HCT116 (cell line): Measurements from ENCODE around the gene MSI2. TPM values are rescaled to one million over a fixed set of nuclear protein-coding genes. Genes with fewer than 3 reads are reported as not detected.

Source experiments
- ATAC-seq: fragments of 200-7000 bp; cut with Tn5 transposase; 2 replicates; pipeline ENCODE4 v1.9.1; 2020; ENCODE audit warnings: mild to moderate bottlenecking, moderate library complexity
- BruUV-seq: library from RNA; stranded (reverse); fragments of 400-500 nt; replicated peaks from 2 replicates; lab custom pipeline; 2021; lab: Mats Ljungman, UMichigan
- CTCF ChIA-PET: fragments of 300-600 bp; sonication (Branson Sonifier 250); formaldehyde crosslinking; loops from one replicate; lab custom pipeline; 2021; ENCODE audit warnings: antibody characterized with exemption; lab: Charles Lee
- POLR2A ChIA-PET: fragments of 300-600, 350-600 bp; sonication (Branson Sonifier 250); formaldehyde crosslinking; loops from one replicate; lab custom pipeline; 2021; ENCODE audit warnings: antibody characterized with exemption; lab: Charles Lee
- RAD21 ChIA-PET, 2 experiments: fragments of 300-600 bp; sonication (Branson Sonifier 250); formaldehyde crosslinking; loops; one replicate each; lab custom pipeline; 2023; ENCODE audit warnings: low total read pairs in 2 of 2; ENCODE audit not compliant: uncharacterized antibody in 2 of 2, unreplicated experiment in 2 of 2, low non-redundant PET in 1 of 2; lab: Charles Lee
- DNase-seq: peaks from one replicate; pipeline ENCODE4 v3.0.0-alpha.2; 2010; ENCODE audit warnings: low read depth, low spot score
- H2AFZ ChIP-seq: fragments of 200-600 bp; shearing (Covaris generic), sonication (generic); 2 replicates; pipeline ENCODE4 v1.6.1; 2017; ENCODE audit warnings: low read depth, mixed run types, mixed read lengths, antibody characterized with exemption, low read length; ENCODE audit not compliant: poor library complexity, severe bottlenecking
- H3K27ac ChIP-seq: 2 replicates; pipeline ENCODE4 v1.5.1; 2012; ENCODE audit warnings: low read depth, low read length
- H3K27me3 ChIP-seq: fragments of 200-600 bp; sonication (generic); 2 replicates; pipeline ENCODE4 v1.6.1; 2016; ENCODE audit warnings: mixed run types, low read length, mixed read lengths; ENCODE audit not compliant: insufficient read depth
- H3K36me3 ChIP-seq, 2 experiments: fragments of 200-500 bp in 1 of 2; fragments of 200-600 bp in 1 of 2; sonication (Bioruptor generic) in 1 of 2; sonication (generic) in 1 of 2; 2 replicates each; pipeline versions ENCODE4 v1.5.1 to v1.6.1; 2014 to 2016; ENCODE audit warnings: low read length in 2 of 2, inconsistent platforms in 1 of 2, mixed read lengths in 1 of 2, mixed run types in 1 of 2; ENCODE audit not compliant: insufficient read depth in 2 of 2, control insufficient read depth in 1 of 2
- H3K4me1 ChIP-seq, 2 experiments: fragments of 200-600 bp in 1 of 2; sonication (generic) in 1 of 2; 2 replicates each; pipeline versions ENCODE4 v1.5.1 to v1.6.1; 2012 to 2017; ENCODE audit warnings: low read length in 2 of 2, inconsistent platforms in 1 of 2, mild to moderate bottlenecking in 1 of 2, mixed read lengths in 1 of 2, mixed run types in 1 of 2, moderate library complexity in 1 of 2; ENCODE audit not compliant: insufficient read depth in 2 of 2, control insufficient read depth in 1 of 2
- H3K4me2 ChIP-seq: fragments of 200-600 bp; sonication (generic); 2 replicates; pipeline ENCODE4 v1.6.1; 2017; ENCODE audit warnings: mixed run types, low read length, mixed read lengths
- H3K4me3 ChIP-seq, 2 experiments: fragments of 200-600 bp in 1 of 2; sonication (generic) in 1 of 2; replicated peaks in 1 of 2; 2 replicates each; pipeline ENCODE4 v1.5.1; 2011 to 2016; ENCODE audit warnings: low read length in 2 of 2, control low read depth in 1 of 2, low read depth in 1 of 2, mild to moderate bottlenecking in 1 of 2, mixed read lengths in 1 of 2, mixed run types in 1 of 2
- H3K79me2 ChIP-seq: fragments of 200-600 bp; sonication (generic); 2 replicates; pipeline ENCODE4 v1.6.1; 2017; ENCODE audit warnings: mild to moderate bottlenecking, mixed run types, low read length, moderate library complexity, mixed read lengths; ENCODE audit not compliant: insufficient read depth
- H3K9ac ChIP-seq: fragments of 200-600 bp; sonication (generic); 2 replicates; pipeline ENCODE4 v1.6.1; 2016; ENCODE audit warnings: low read length, mixed read lengths
- H3K9me2 ChIP-seq: fragments of 200-600 bp; sonication (generic), shearing (Covaris generic); 2 replicates; pipeline ENCODE4 v1.6.1; 2017; ENCODE audit warnings: mixed run types, mild to moderate bottlenecking, moderate library complexity; ENCODE audit not compliant: insufficient read depth
- H3K9me3 ChIP-seq, 2 experiments: fragments of 200-500 bp in 1 of 2; fragments of 200-600 bp in 1 of 2; sonication (Bioruptor generic) in 1 of 2; sonication (generic) in 1 of 2; 2 replicates each; pipeline ENCODE4 v1.6.1; 2014 to 2017; ENCODE audit warnings: low read length in 2 of 2, mixed read lengths in 2 of 2, inconsistent platforms in 1 of 2, low read depth in 1 of 2, mild to moderate bottlenecking in 1 of 2, mixed run types in 1 of 2, moderate library complexity in 1 of 2; ENCODE audit not compliant: control insufficient read depth in 1 of 2, insufficient read depth in 1 of 2
- H4K20me1 ChIP-seq: fragments of 200-600 bp; sonication (generic), shearing (Covaris generic); 2 replicates; pipeline ENCODE4 v1.6.1; 2017; ENCODE audit warnings: mixed run types, mild to moderate bottlenecking, moderate library complexity; ENCODE audit not compliant: insufficient read depth
- ATF3 ChIP-seq: IDR thresholded peaks from 2 replicates; pipeline ENCODE4 v1.6.1; 2012
- CBX3 ChIP-seq: IDR thresholded peaks from 2 replicates; pipeline ENCODE4 v1.6.1; 2012; ENCODE audit warnings: low read depth
- CEBPB ChIP-seq: IDR thresholded peaks from 2 replicates; pipeline ENCODE4 v1.6.1; 2012; ENCODE audit warnings: low read depth
- CTCF ChIP-seq, 3 experiments: fragments of 200-600 bp in 1 of 3; sonication (generic) in 1 of 3; IDR thresholded peaks in 2 of 3; conservative IDR thresholded peaks in 1 of 3; 2 replicates each; pipeline ENCODE4 v1.5.1; 2012 to 2017; ENCODE audit warnings: low read depth in 2 of 3, low read length in 2 of 3, antibody characterized with exemption in 1 of 3, borderline replicate concordance in 1 of 3, control low read depth in 1 of 3, mild to moderate bottlenecking in 1 of 3, mixed read lengths in 1 of 3, mixed run types in 1 of 3, moderate library complexity in 1 of 3; ENCODE audit not compliant: insufficient read depth in 1 of 3
- EGR1 ChIP-seq: IDR thresholded peaks from 2 replicates; pipeline ENCODE4 v1.6.1; 2012; ENCODE audit warnings: low read depth
- ELF1 ChIP-seq: IDR thresholded peaks from 2 replicates; pipeline ENCODE4 v1.6.1; 2012; ENCODE audit warnings: low read depth, borderline replicate concordance
- EZH2 ChIP-seq: fragments of 200-600 bp; sonication (generic); IDR thresholded peaks from 2 replicates; pipeline ENCODE4 v1.6.1; 2017; ENCODE audit warnings: antibody characterized with exemption, mixed run types
- EZH2phosphoT487 ChIP-seq: fragments of 200-600 bp; IDR thresholded peaks from 2 replicates; pipeline ENCODE4 v1.6.1; 2018; ENCODE audit warnings: antibody characterized with exemption, borderline replicate concordance
- FOSL1 ChIP-seq: IDR thresholded peaks from 2 replicates; pipeline ENCODE4 v1.6.1; 2012; ENCODE audit warnings: low read depth
- JUND ChIP-seq: IDR thresholded peaks from 2 replicates; pipeline ENCODE4 v1.6.1; 2012
- MAX ChIP-seq: IDR thresholded peaks from 2 replicates; pipeline ENCODE4 v1.6.1; 2012
- POLR2A ChIP-seq: IDR thresholded peaks from 2 replicates; pipeline ENCODE4 v1.7.0; 2011; ENCODE audit warnings: borderline replicate concordance; ENCODE audit not compliant: insufficient read depth, insufficient read length; ENCODE audit errors: extremely low read depth
- SIN3A ChIP-seq: IDR thresholded peaks from 2 replicates; pipeline ENCODE4 v1.6.1; 2012; ENCODE audit warnings: low read depth
- SP1 ChIP-seq: IDR thresholded peaks from 2 replicates; pipeline ENCODE4 v1.6.1; 2012; ENCODE audit warnings: low read depth
- SRF ChIP-seq: IDR thresholded peaks from 2 replicates; pipeline ENCODE4 v1.6.1; 2012; ENCODE audit warnings: low read depth
- TCF7L2 ChIP-seq: IDR thresholded peaks from 2 replicates; pipeline ENCODE4 v1.7.0; 2011; ENCODE audit warnings: borderline replicate concordance, inconsistent platforms; ENCODE audit not compliant: insufficient read depth, insufficient read length; ENCODE audit errors: extremely low read depth
- YY1 ChIP-seq: IDR thresholded peaks from 2 replicates; pipeline ENCODE4 v1.6.1; 2011; ENCODE audit warnings: low read length, low read depth, moderate library complexity, mild to moderate bottlenecking; ENCODE audit not compliant: insufficient replicate concordance; ENCODE audit errors: extremely low read depth
- ZFX ChIP-seq: fragments of 450-650 bp; IDR thresholded peaks from 2 replicates; pipeline ENCODE4 v1.6.1; 2017
- intact Hi-C: fragments of 100-400 bp; cut with micrococcal nuclease; formaldehyde crosslinking; loops from 2 replicates; pipeline ENCODE4 v1.10.0; 2022
- total RNA-seq: library from RNA; stranded (reverse); gene quantifications from one replicate; pipeline ENCODE4 v1.2.1, GENCODE V29; 2021; ENCODE audit not compliant: unreplicated experiment

Gene MSI2
- total RNA-seq, 1 experiment from 2014 or later: 137 TPM

- no TSS peak for BruUV-seq
- H3K9ac ChIP-seq: no peak overlapping the region
Observed at GRCh38 chr17:57370619-57371018, 114.3 kb downstream of the MSI2 start.

GRCh38 chr17:57372156-57372555 is 115.8 kb downstream of the MSI2 start:
- no peak overlapping the region for H2AFZ ChIP-seq
- H4K20me1 ChIP-seq: no peaks in the 10 kb centered on the region
- no peaks in the 10 kb centered on the region for H3K9me2 ChIP-seq
- peak; percentile 30 for ATAC-seq
- H3K79me2 ChIP-seq: peaks cover 6% of the 10 kb centered on the region; the same call in 1 of the 2 replicates
- BruUV-seq: no TSS peak
- H3K4me1 ChIP-seq: peaks cover 78 to 84% of the 10 kb centered on the region in 2 experiments
- CTCF ChIA-PET: interaction anchor here (0.7 to 1.1 kb wide), 2 partner anchors 68 to 129 kb away, joined by 3 read pairs; no protein-coding TSS in a partner anchor
- intact Hi-C loops: loop anchor here (5.0 kb wide), 1 partner anchor 115 kb away; the partner anchor contains the start of gene MSI2
- H3K9me3 ChIP-seq: peaks cover 4 to 9% of the 10 kb centered on the region in 2 experiments; a peak in 2 of 4 replicates
- peak; percentile 75 for DNase-seq
- peak overlapping the region; percentile 62; the same call in 1 of the 2 replicates for H3K27ac ChIP-seq
- no peaks in the 10 kb centered on the region for H3K27me3 ChIP-seq
- POLR2A ChIA-PET: interaction anchor here (0.6 kb wide), 1 partner anchor 37 kb away, joined by 3 read pairs; no protein-coding TSS in a partner anchor
- 0 out of 2 replicates have a peak overlapping the region, but pooled peaks have one; percentile 1 for H3K9ac ChIP-seq
- peak overlapping the region; percentile 51 for H3K4me2 ChIP-seq
- H3K4me3 ChIP-seq: peak overlapping the region in 1 of 2 experiments; percentile 4; a peak in 1 of 4 replicates
- RAD21 ChIA-PET: no interaction called here
- H3K36me3 ChIP-seq: 0 out of 4 replicates have a peak, but pooled peaks cover 0 to 9% of the 10 kb centered on the region in 2 experiments
- TF ChIP-seq CTCF (IDR thresholded peaks at IDR 0.05 in 2 of 3, conservative IDR thresholded peaks at IDR 0.05 in 1 of 3; ENCODE audit: borderline replicate concordance in 1 of 3, insufficient read depth in 1 of 3, low read depth in 2 of 3, low read length in 2 of 3): no peak
- TF ChIP-seq YY1: peak; percentile 50
- TF ChIP-seq POLR2A: no peak
- TF ChIP-seq CBX3: peak; percentile 85
- TF ChIP-seq MAX: peak; percentile 68
- no peak for TF ChIP-seq EZH2phosphoT487
- TF ChIP-seq ZFX: no peak
- peak; percentile 89 for TF ChIP-seq FOSL1
- TF ChIP-seq ATF3: no peak; the same call in 1 of the 2 replicates
- TF ChIP-seq CEBPB: peak; percentile 73
- no peak for TF ChIP-seq EZH2
- no peak; the same call in 1 of the 2 replicates for TF ChIP-seq ELF1
- peak; percentile 61; the same call in 1 of the 2 replicates for TF ChIP-seq SRF
- peak; percentile 85 for TF ChIP-seq SP1
- TF ChIP-seq EGR1: no peak
- TF ChIP-seq JUND: peak; percentile 93
- no peak for TF ChIP-seq TCF7L2
- TF ChIP-seq SIN3A: peak; percentile 91

More at GRCh38 chr17:57370619-57371018, 114.3 kb downstream of the MSI2 start:
- Histone ChIP-seq H3K27ac (peak overlapping the region; percentile 11; the same call in 1 of the 2 replicates), H2AFZ (no peak overlapping the region), H4K20me1 (no peaks in the 10 kb centered on the region), H3K9me2 (no peaks in the 10 kb centered on the region)
- no peak for TF ChIP-seq CBX3
- TF ChIP-seq, all 23 proteins: peak for 0
- ChIA-PET RAD21 (no interaction called here), POLR2A (no interaction called here), CTCF (interaction anchor here (1.2 kb wide), 1 partner anchor 127 kb away, joined by 4 read pairs; no protein-coding TSS in a partner anchor)
- Histone ChIP-seq H3K4me2 (0 out of 2 replicates have a peak overlapping the region, but pooled peaks have one; percentile 6), H3K4me1 (peaks cover 68 to 87% of the 10 kb centered on the region in 2 experiments), H3K79me2 (peaks cover 6% of the 10 kb centered on the region; the same call in 1 of the 2 replicates), H3K9me3 (peaks cover 4 to 9% of the 10 kb centered on the region in 2 experiments; a peak in 2 of 4 replicates), H3K36me3 (0 out of 4 replicates have a peak, but pooled peaks cover 0 to 9% of the 10 kb centered on the region in 2 experiments), H3K27me3 (no peaks in the 10 kb centered on the region), H3K4me3 (no peak overlapping the region)
- DNase-seq (no peak), ATAC-seq (no peak; the same call in 1 of the 2 replicates)
- intact Hi-C loops: loop anchor here (5.0 kb wide), 1 partner anchor 113 kb away; the partner anchor contains the start of gene MSI2
